ENCODE results near the gene GCLC. TPM values are rescaled to one million over a fixed set of nuclear protein-coding genes. Genes with fewer than 3 reads are reported as not detected.

Gene GCLC
- total RNA-seq, 1 experiment from 2014 or later = 88.9 TPM

GRCh38 chr6:53518862-53519261 is 26.0 kb downstream of the GCLC start:
- no peaks in the 10 kb centered on the region for H3K9me3 Mint-ChIP-seq (ENCODE audit: unreplicated experiment)
- ChIA-PET CTCF (no interaction called here), POLR2A (no interaction called here)
- BruUV-seq (replicated peaks) = no TSS peak
- no peaks in the 10 kb centered on the region for H3K27me3 ChIP-seq (replicated peaks; ENCODE audit: control insufficient read depth, insufficient read depth, low read length)
- H3K4me1 Mint-ChIP-seq (ENCODE audit: low read depth, unreplicated experiment) = no peaks in the 10 kb centered on the region
- peaks cover 39% of the 10 kb centered on the region for H3K36me3 Mint-ChIP-seq (ENCODE audit: insufficient read depth, unreplicated experiment)
- no peaks in the 10 kb centered on the region for H3K4me1 ChIP-seq
- intact Hi-C loops (cut with micrococcal nuclease; ENCODE audit: unreplicated experiment) = no loop called here
- H3K9me3 ChIP-seq = no peaks in the 10 kb centered on the region
- DNase-seq = no peak
- H3K4me3 Mint-ChIP-seq (ENCODE audit: unreplicated experiment) = no peak overlapping the region
- no peak for TF ChIP-seq CTCF (IDR thresholded peaks at IDR 0.05; ENCODE audit: insufficient read depth in 1 of 2, low read depth in 1 of 2, low read length in 1 of 2, severe bottlenecking in 1 of 2, unreplicated experiment in 1 of 2)
- H3K27ac Mint-ChIP-seq (ENCODE audit: unreplicated experiment) = no peak overlapping the region
- no peaks in the 10 kb centered on the region for H3K27me3 Mint-ChIP-seq (ENCODE audit: insufficient read depth, unreplicated experiment)
- no peak overlapping the region for H3K4me3 ChIP-seq (ENCODE audit: low read depth, low read length)
- H3K36me3 ChIP-seq (ENCODE audit: control insufficient read depth, insufficient read depth, low read length) = peaks cover 5% of the 10 kb centered on the region

GRCh38 chr6:53517021-53517420 is 27.9 kb downstream of the GCLC start:
- no peak for DNase-seq
- Mint-ChIP-seq H3K36me3 (ENCODE audit: insufficient read depth, unreplicated experiment) (peaks cover 47% of the 10 kb centered on the region), H3K9me3 (ENCODE audit: unreplicated experiment) (no peaks in the 10 kb centered on the region), H3K4me3 (ENCODE audit: unreplicated experiment) (no peak overlapping the region), H3K27me3 (ENCODE audit: insufficient read depth, unreplicated experiment) (no peaks in the 10 kb centered on the region), H3K27ac (ENCODE audit: unreplicated experiment) (no peak overlapping the region), H3K4me1 (ENCODE audit: low read depth, unreplicated experiment) (no peaks in the 10 kb centered on the region)
- Histone ChIP-seq H3K4me3 (ENCODE audit: low read depth, low read length) (no peak overlapping the region), H3K36me3 (ENCODE audit: control insufficient read depth, insufficient read depth, low read length) (peaks cover 5% of the 10 kb centered on the region), H3K9me3 (no peaks in the 10 kb centered on the region), H3K4me1 (no peaks in the 10 kb centered on the region), H3K27me3 (replicated peaks; ENCODE audit: control insufficient read depth, insufficient read depth, low read length) (no peaks in the 10 kb centered on the region)
- CTCF ChIA-PET = interaction anchor here (0.6 to 0.8 kb wide), 2 partner anchors 135 to 136 kb away, joined by 3 to 6 read pairs; no protein-coding TSS in a partner anchor
- TF ChIP-seq CTCF (IDR thresholded peaks at IDR 0.05; ENCODE audit: insufficient read depth in 1 of 2, low read depth in 1 of 2, low read length in 1 of 2, severe bottlenecking in 1 of 2, unreplicated experiment in 1 of 2) = no peak
- POLR2A ChIA-PET = interaction anchor here (0.6 to 0.7 kb wide), 2 partner anchors 134 to 157 kb away, joined by 4 to 6 read pairs; no protein-coding TSS in a partner anchor
- intact Hi-C loops (cut with micrococcal nuclease; ENCODE audit: unreplicated experiment) = no loop called here
- no TSS peak for BruUV-seq (replicated peaks)

- Histone ChIP-seq H3K27me3 (replicated peaks; ENCODE audit: control insufficient read depth, insufficient read depth, low read length) (no peaks in the 10 kb centered on the region), H3K36me3 (ENCODE audit: control insufficient read depth, insufficient read depth, low read length) (peaks cover 2% of the 10 kb centered on the region; the same call in 1 of the 2 replicates), H3K4me1 (no peaks in the 10 kb centered on the region), H3K9me3 (no peaks in the 10 kb centered on the region), H3K4me3 (ENCODE audit: low read depth, low read length) (no peak overlapping the region)
- Mint-ChIP-seq H3K9me3 (ENCODE audit: unreplicated experiment) (no peaks in the 10 kb centered on the region), H3K27ac (ENCODE audit: unreplicated experiment) (no peak overlapping the region), H3K4me3 (ENCODE audit: unreplicated experiment) (no peak overlapping the region), H3K36me3 (ENCODE audit: insufficient read depth, unreplicated experiment) (peaks cover 55% of the 10 kb centered on the region), H3K27me3 (ENCODE audit: insufficient read depth, unreplicated experiment) (no peaks in the 10 kb centered on the region), H3K4me1 (ENCODE audit: low read depth, unreplicated experiment) (no peaks in the 10 kb centered on the region)
- CTCF ChIA-PET = no interaction called here
- TF ChIP-seq CTCF (IDR thresholded peaks at IDR 0.05; ENCODE audit: insufficient read depth in 1 of 2, low read depth in 1 of 2, low read length in 1 of 2, severe bottlenecking in 1 of 2, unreplicated experiment in 1 of 2) = no peak
- POLR2A ChIA-PET = no interaction called here
- intact Hi-C loops (cut with micrococcal nuclease; ENCODE audit: unreplicated experiment) = no loop called here
- no TSS peak for BruUV-seq (replicated peaks)
- no peak for DNase-seq
Measured at GRCh38 chr6:53514677-53515076, 30.2 kb downstream of the GCLC start.
